Duodenal mucosa (tissue), 2 donors: ENCODE data around the gene MICAL2.
A peak's percentile ranks its signal among the peaks of the same experiment; 100 is the strongest.

Source experiments
- H3K27ac ChIP-seq: one replicate; pipeline ENCODE4 v1.7.0; 2013; ENCODE audit warnings: low read depth, low read length
- H3K27me3 ChIP-seq, 2 donors: one replicate each; pipeline ENCODE4 v1.7.0; 2013; ENCODE audit warnings: low read length in 2 of 2, control low read depth in 1 of 2; ENCODE audit not compliant: insufficient read depth in 2 of 2, control insufficient read depth in 1 of 2
- H3K36me3 ChIP-seq, 2 donors: one replicate each; pipeline ENCODE4 v1.7.0; 2013; ENCODE audit warnings: low read length in 2 of 2, control low read depth in 1 of 2; ENCODE audit not compliant: insufficient read depth in 2 of 2, control insufficient read depth in 1 of 2
- H3K4me1 ChIP-seq, 2 donors: one replicate each; pipeline ENCODE4 v1.7.0; 2013; ENCODE audit warnings: low read length in 2 of 2, control low read depth in 1 of 2; ENCODE audit not compliant: insufficient read depth in 2 of 2, control insufficient read depth in 1 of 2
- H3K4me3 ChIP-seq, 2 donors: one replicate each; pipeline ENCODE4 v1.7.0; 2013; ENCODE audit warnings: low read length in 2 of 2, low read depth in 1 of 2
- H3K9ac ChIP-seq, 2 donors: one replicate each; pipeline ENCODE4 v1.7.0; 2013; ENCODE audit warnings: low read length in 2 of 2, low read depth in 1 of 2
- H3K9me3 ChIP-seq, 2 donors: one replicate each; pipeline ENCODE4 v1.7.0; 2013; ENCODE audit warnings: low read length in 2 of 2, control low read depth in 1 of 2; ENCODE audit not compliant: control insufficient read depth in 1 of 2

MICAL2 gene

GRCh38 chr11:12274056-12274455, 163.7 kb downstream of the MICAL2 start:
- no peaks in the 10 kb centered on the region for H3K36me3 ChIP-seq
- no peaks in the 10 kb centered on the region for H3K27me3 ChIP-seq
- H3K4me1 ChIP-seq = peaks cover 0 to 8% of the 10 kb centered on the region in 2 donors
- no peaks in the 10 kb centered on the region for H3K9me3 ChIP-seq
- no peak overlapping the region for H3K27ac ChIP-seq
- H3K4me3 ChIP-seq = no peak overlapping the region
- no peak overlapping the region for H3K9ac ChIP-seq

- Histone ChIP-seq H3K27me3 (no peaks in the 10 kb centered on the region), H3K9me3 (no peaks in the 10 kb centered on the region), H3K27ac (no peak overlapping the region), H3K9ac (no peak overlapping the region), H3K4me3 (no peak overlapping the region), H3K36me3 (no peaks in the 10 kb centered on the region), H3K4me1 (peaks cover 0 to 8% of the 10 kb centered on the region in 2 donors)
Measured at GRCh38 chr11:12274558-12275197, 164.3 kb downstream of the MICAL2 start.

GRCh38 chr11:12275818-12276217, 165.4 kb downstream of the MICAL2 start:
- Histone ChIP-seq H3K4me3 (no peak overlapping the region), H3K27me3 (no peaks in the 10 kb centered on the region), H3K36me3 (no peaks in the 10 kb centered on the region), H3K4me1 (peaks cover 0 to 7% of the 10 kb centered on the region in 2 donors), H3K9ac (no peak overlapping the region), H3K9me3 (no peaks in the 10 kb centered on the region), H3K27ac (no peak overlapping the region)

GRCh38 chr11:12276356-12276755, 166.0 kb downstream of the MICAL2 start:
- H3K27ac ChIP-seq = no peak overlapping the region
- H3K4me1 ChIP-seq = peaks cover 0 to 9% of the 10 kb centered on the region in 2 donors
- H3K9me3 ChIP-seq = no peaks in the 10 kb centered on the region
- H3K4me3 ChIP-seq = no peak overlapping the region
- H3K9ac ChIP-seq = no peak overlapping the region
- no peaks in the 10 kb centered on the region for H3K36me3 ChIP-seq
- H3K27me3 ChIP-seq = no peaks in the 10 kb centered on the region

GRCh38 chr11:12276831-12277475, 166.6 kb downstream of the MICAL2 start:
- Histone ChIP-seq H3K4me1 (peaks cover 0 to 9% of the 10 kb centered on the region in 2 donors), H3K36me3 (no peaks in the 10 kb centered on the region), H3K27ac (no peak overlapping the region), H3K27me3 (no peaks in the 10 kb centered on the region), H3K9ac (no peak overlapping the region), H3K4me3 (no peak overlapping the region), H3K9me3 (no peaks in the 10 kb centered on the region)

- Histone ChIP-seq H3K9me3 (no peaks in the 10 kb centered on the region), H3K36me3 (no peaks in the 10 kb centered on the region), H3K9ac (peak overlapping the region in 1 of 2 donors; percentile 2), H3K27ac (no peak overlapping the region), H3K27me3 (no peaks in the 10 kb centered on the region), H3K4me1 (peaks cover 0 to 9% of the 10 kb centered on the region in 2 donors), H3K4me3 (no peak overlapping the region)
Measured at GRCh38 chr11:12278766-12279671, 168.6 kb downstream of the MICAL2 start.

- Histone ChIP-seq H3K4me3 (no peak overlapping the region), H3K9me3 (no peaks in the 10 kb centered on the region), H3K4me1 (peaks cover 0 to 9% of the 10 kb centered on the region in 2 donors), H3K9ac (no peak overlapping the region), H3K27me3 (no peaks in the 10 kb centered on the region), H3K36me3 (no peaks in the 10 kb centered on the region), H3K27ac (no peak overlapping the region)
Measured at GRCh38 chr11:12279672-12280108, 169.3 kb downstream of the MICAL2 start.

- no peaks in the 10 kb centered on the region for H3K36me3 ChIP-seq
- H3K9ac ChIP-seq = no peak overlapping the region
- H3K27me3 ChIP-seq = no peaks in the 10 kb centered on the region
- H3K4me3 ChIP-seq = no peak overlapping the region
- H3K27ac ChIP-seq = no peak overlapping the region
- H3K4me1 ChIP-seq = peaks cover 0 to 9% of the 10 kb centered on the region in 2 donors
- no peaks in the 10 kb centered on the region for H3K9me3 ChIP-seq
Measured at GRCh38 chr11:12280199-12280837, 169.9 kb downstream of the MICAL2 start.

GRCh38 chr11:12280838-12281565, 170.6 kb downstream of the MICAL2 start:
- H3K27me3 ChIP-seq = no peaks in the 10 kb centered on the region
- no peaks in the 10 kb centered on the region for H3K9me3 ChIP-seq
- peaks cover 0 to 9% of the 10 kb centered on the region in 2 donors for H3K4me1 ChIP-seq
- no peak overlapping the region for H3K9ac ChIP-seq
- no peak overlapping the region for H3K4me3 ChIP-seq
- no peaks in the 10 kb centered on the region for H3K36me3 ChIP-seq
- no peak overlapping the region for H3K27ac ChIP-seq
